ENCODE results near the gene COG1.

COG1 gene

GRCh38 chr17:73230088-73230487 is 37.2 kb downstream of the COG1 start:
- no peak for DNase-seq (ENCODE audit: low read depth)
- no peak for TF ChIP-seq CTCF (IDR thresholded peaks at IDR 0.05; ENCODE audit: control insufficient read depth, extremely low read depth, insufficient read depth)
- no peak overlapping the region for H3K4me3 ChIP-seq (ENCODE audit: low read depth, low read length)

GRCh38 chr17:73231395-73231794 is 38.5 kb downstream of the COG1 start:
- TF ChIP-seq CTCF (IDR thresholded peaks at IDR 0.05; ENCODE audit: control insufficient read depth, extremely low read depth, insufficient read depth) = no peak
- H3K4me3 ChIP-seq (ENCODE audit: low read depth, low read length) = peak overlapping the region; percentile 88
- no peak for DNase-seq (ENCODE audit: low read depth)

DNA sequence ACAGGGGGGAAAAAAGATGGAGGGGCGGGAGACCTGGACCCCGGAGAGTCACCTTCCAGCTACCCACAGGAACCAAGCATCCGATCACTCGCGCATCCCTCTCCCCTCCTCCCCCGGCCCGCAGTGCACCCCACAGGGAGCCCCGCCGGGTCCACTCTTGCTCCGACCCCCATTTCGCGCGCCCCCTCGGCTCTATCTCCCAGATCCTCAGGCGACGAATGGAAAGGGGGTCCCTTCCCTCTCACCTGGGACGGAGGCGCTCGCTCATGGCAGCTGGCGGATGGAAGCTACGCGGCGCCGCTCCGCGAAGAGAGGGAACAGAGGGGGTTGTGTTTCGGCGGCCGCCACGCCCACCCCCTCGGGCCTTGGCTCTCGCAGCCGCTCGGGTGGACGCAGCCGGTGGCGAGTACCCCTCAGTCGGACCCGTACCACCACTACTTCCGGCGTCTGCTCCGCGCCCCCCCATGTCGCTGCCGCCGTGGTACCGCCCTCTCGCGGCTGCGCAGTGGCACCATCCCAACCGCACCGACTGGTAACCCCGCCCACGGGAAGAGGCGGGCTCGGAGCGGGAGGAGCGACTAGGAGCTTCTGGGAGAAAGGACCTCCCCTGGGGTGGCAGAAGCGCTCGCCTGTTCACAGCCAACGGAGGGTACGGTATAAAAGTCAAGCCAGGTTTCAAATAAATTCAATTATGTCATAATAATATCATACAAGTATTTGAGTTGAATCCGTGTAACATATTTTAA is 39.2 kb downstream of the COG1 start:
- TF ChIP-seq CTCF (IDR thresholded peaks at IDR 0.05; ENCODE audit: control insufficient read depth, extremely low read depth, insufficient read depth) = no peak; the same call in 1 of the 2 replicates
- peak; percentile 63 for DNase-seq (ENCODE audit: low read depth)
- H3K4me3 ChIP-seq (ENCODE audit: low read depth, low read length) = peak overlapping the region; percentile 88

- no peak for TF ChIP-seq CTCF (IDR thresholded peaks at IDR 0.05; ENCODE audit: control insufficient read depth, extremely low read depth, insufficient read depth)
- peak overlapping the region; percentile 88 for H3K4me3 ChIP-seq (ENCODE audit: low read depth, low read length)
- peak; percentile 34 for DNase-seq (ENCODE audit: low read depth)
Observed at GRCh38 chr17:73232587-73233373, 39.9 kb downstream of the COG1 start.

DNA sequence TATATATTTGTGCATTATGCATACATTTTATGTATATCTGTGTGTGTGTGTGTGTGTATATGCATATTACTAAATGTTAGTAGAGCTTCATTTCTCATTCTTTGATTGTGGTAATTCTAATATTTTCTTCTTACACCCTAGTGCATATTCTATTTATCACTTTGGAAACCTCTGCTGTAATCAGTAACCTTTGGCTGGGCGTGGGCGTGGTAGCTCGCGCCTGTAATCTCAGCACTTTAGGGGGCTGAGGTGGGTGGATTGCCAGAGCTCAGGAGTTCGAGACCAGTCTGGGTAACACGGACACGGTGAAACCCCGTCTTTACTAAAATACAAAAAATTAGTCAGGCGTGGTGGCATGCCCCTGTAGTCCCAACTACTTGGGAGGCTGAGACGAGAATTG is 41.9 kb downstream of the COG1 start:
- H3K4me3 ChIP-seq (ENCODE audit: low read depth, low read length) = no peak overlapping the region
- no peak for TF ChIP-seq CTCF (IDR thresholded peaks at IDR 0.05; ENCODE audit: control insufficient read depth, extremely low read depth, insufficient read depth)
- no peak for DNase-seq (ENCODE audit: low read depth)

DNA sequence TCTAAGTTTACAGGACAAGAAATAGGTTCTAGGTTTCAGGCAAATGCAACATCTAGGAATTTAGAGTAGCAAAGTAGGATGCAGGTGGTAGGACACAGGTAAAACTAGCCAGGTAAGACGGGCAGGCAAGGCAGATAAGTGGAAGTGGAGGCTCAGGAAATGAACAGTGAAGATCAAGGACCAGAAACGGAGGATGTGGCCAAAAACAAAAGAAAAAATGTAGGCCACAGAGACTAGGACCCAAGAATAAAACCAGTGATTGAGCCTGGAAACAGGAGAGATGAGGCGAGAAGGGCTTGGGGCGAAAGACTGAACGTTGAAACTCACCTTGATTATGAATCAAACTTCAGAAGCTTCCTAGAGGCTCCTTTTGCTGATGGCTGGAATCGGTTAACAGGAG is 44.9 kb downstream of the COG1 start:
- no peak overlapping the region for H3K4me3 ChIP-seq (ENCODE audit: low read depth, low read length)
- DNase-seq (ENCODE audit: low read depth) = no peak
- no peak for TF ChIP-seq CTCF (IDR thresholded peaks at IDR 0.05; ENCODE audit: control insufficient read depth, extremely low read depth, insufficient read depth)

Data from LNCaP clone FGC (cell line).